ENCODE results near the gene ADRA1B.

GRCh38 chr5:159904874-159905273 lies 11.4 kb upstream of the ADRA1B start:
- no peak for TF ChIP-seq POLR2A (IDR thresholded peaks at IDR 0.05)
- TF ChIP-seq CTCF (IDR thresholded peaks at IDR 0.05): no peak

All from Peyer's patch (tissue), 4 donors.